Panc1 (cell line): Measurements from ENCODE around the gene ANP32E.

ENCODE experiments used
- CTCF ChIP-seq: fragments of 450-650 bp; IDR thresholded peaks from 2 replicates; pipeline ENCODE4 v1.5.1; 2017; ENCODE audit warnings: mild to moderate bottlenecking
- TCF7L2 ChIP-seq: IDR thresholded peaks from 2 replicates; pipeline ENCODE4 v1.6.1; 2011; ENCODE audit warnings: mild to moderate bottlenecking, low read depth, low read length, inconsistent platforms

GRCh38 chr1:150234566-150235293 lies 1.2 kb downstream of the ANP32E start:
- no peak for TF ChIP-seq TCF7L2
- no peak for TF ChIP-seq CTCF
